DOHH2 (cell line): ENCODE results near the gene P2RY14.

Experiments
- CTCF ChIP-seq: fragments of 200-600 bp; sonication (generic); IDR thresholded peaks from one replicate; pipeline ENCODE4 v1.5.1; 2014; ENCODE audit warnings: antibody characterized with exemption, mild to moderate bottlenecking, low read depth, low read length; ENCODE audit not compliant: poor library complexity, severe bottlenecking
- EZH2phosphoT487 ChIP-seq: fragments of 200-600 bp; sonication (generic); IDR thresholded peaks from 2 replicates; pipeline ENCODE4 v1.6.1; 2017; ENCODE audit warnings: borderline replicate concordance, mild to moderate bottlenecking, antibody characterized with exemption, low read length, moderate library complexity, mixed read lengths

- TF ChIP-seq CTCF, result no peak
- TF ChIP-seq EZH2phosphoT487, result no peak
These were observed 104.0 kb downstream of the P2RY14 start for GRCh38 chr3:151174351-151174750.
